H1 (cell line): Measurements from ENCODE around the gene SYNDIG1. TPM values are rescaled to one million over a fixed set of nuclear protein-coding genes. Genes with fewer than 3 reads are reported as not detected.

Experiments
- ATF3 ChIP-seq: IDR thresholded peaks from 2 replicates; pipeline ENCODE4 v1.6.1; 2011; ENCODE audit warnings: low read depth, mild to moderate bottlenecking, low read length; ENCODE audit not compliant: insufficient read depth
- BCL11A ChIP-seq, 2 experiments: IDR thresholded peaks; one replicate each; pipeline ENCODE4 v1.6.1; 2011; ENCODE audit warnings: low read depth in 2 of 2, low read length in 2 of 2, mild to moderate bottlenecking in 2 of 2
- CBX5 ChIP-seq: fragments of 300-800, 300-1000 bp; sonication (generic); IDR thresholded peaks from 2 replicates; pipeline ENCODE4 v1.7.1; 2016; ENCODE audit warnings: antibody characterized with exemption, low read length, low read depth
- CBX8 ChIP-seq: fragments of 300-800, 300-1000 bp; sonication (generic); IDR thresholded peaks from 2 replicates; pipeline ENCODE4 v1.7.1; 2016; ENCODE audit warnings: low read depth, low read length, borderline replicate concordance
- CTBP2 ChIP-seq: IDR thresholded peaks from 2 replicates; pipeline ENCODE4 v1.7.0; 2011; ENCODE audit warnings: borderline replicate concordance, mild to moderate bottlenecking, moderate library complexity, mixed read lengths, low read length; ENCODE audit not compliant: insufficient read depth, insufficient read length
- E2F6 ChIP-seq: IDR thresholded peaks from 2 replicates; pipeline ENCODE4 v1.6.1; 2012; ENCODE audit warnings: inconsistent platforms
- EGR1 ChIP-seq: IDR thresholded peaks from 2 replicates; pipeline ENCODE4 v1.6.1; 2011; ENCODE audit warnings: low read depth, low read length, borderline replicate concordance
- EZH2 ChIP-seq: fragments of 200-600 bp; sonication (generic); IDR thresholded peaks from 2 replicates; pipeline ENCODE4 v1.7.1; 2012; ENCODE audit warnings: low read depth, mild to moderate bottlenecking, moderate library complexity, low read length, inconsistent platforms; ENCODE audit not compliant: severe bottlenecking
- KDM4A ChIP-seq: IDR thresholded peaks from one replicate; pipeline ENCODE4 v1.7.1; 2012; ENCODE audit warnings: low read depth, mild to moderate bottlenecking, moderate library complexity, low read length, inconsistent platforms; ENCODE audit not compliant: severe bottlenecking
- MAX ChIP-seq: IDR thresholded peaks from 2 replicates; pipeline ENCODE4 v1.6.1; 2012; ENCODE audit warnings: inconsistent platforms
- PHF8 ChIP-seq: fragments of 200-600 bp; sonication (generic); conservative IDR thresholded peaks from 2 replicates; pipeline ENCODE4 v1.7.1; 2012; ENCODE audit warnings: low read depth, mild to moderate bottlenecking, inconsistent platforms, low read length, moderate library complexity
- POLR2AphosphoS5 ChIP-seq: IDR thresholded peaks from 2 replicates; pipeline ENCODE4 v1.6.1; 2011; ENCODE audit warnings: low read depth, low read length
- RAD21 ChIP-seq, 2 experiments: IDR thresholded peaks in 1 of 2; conservative IDR thresholded peaks in 1 of 2; 2 replicates each; pipeline ENCODE4 v1.6.1; 2011; ENCODE audit warnings: low read depth in 2 of 2, low read length in 2 of 2, improper control_type of control experiment in 1 of 2, inconsistent platforms in 1 of 2, mild to moderate bottlenecking in 1 of 2, moderate library complexity in 1 of 2
- RXRA ChIP-seq: IDR thresholded peaks from 2 replicates; pipeline ENCODE4 v1.6.1; 2011; ENCODE audit warnings: low read depth, mild to moderate bottlenecking, low read length, moderate library complexity; ENCODE audit not compliant: insufficient read depth
- SAP30 ChIP-seq: fragments of 300-600 bp; sonication (generic); IDR thresholded peaks from 2 replicates; pipeline ENCODE4 v1.7.1; 2012; ENCODE audit warnings: low read length, moderate library complexity, mild to moderate bottlenecking, inconsistent platforms; ENCODE audit not compliant: insufficient read depth, insufficient replicate concordance
- SIN3A ChIP-seq, 2 experiments: IDR thresholded peaks in 1 of 2; conservative IDR thresholded peaks in 1 of 2; 2 replicates each; pipeline ENCODE4 v1.6.1; 2011 to 2012; ENCODE audit warnings: low read length in 2 of 2, improper control_type of control experiment in 1 of 2, low read depth in 1 of 2, mild to moderate bottlenecking in 1 of 2
- SP1 ChIP-seq: IDR thresholded peaks from 2 replicates; pipeline ENCODE4 v1.6.1; 2011; ENCODE audit warnings: low read depth, low read length
- SP2 ChIP-seq: IDR thresholded peaks from 2 replicates; pipeline ENCODE4 v1.6.1; 2012; ENCODE audit warnings: mild to moderate bottlenecking, low read length, inconsistent platforms
- SRF ChIP-seq: IDR thresholded peaks from 2 replicates; pipeline ENCODE4 v1.6.1; 2011; ENCODE audit warnings: mild to moderate bottlenecking, low read depth, low read length, moderate library complexity
- SUZ12 ChIP-seq: fragments of 200-600 bp; sonication (generic); IDR thresholded peaks from 2 replicates; pipeline ENCODE4 v1.6.1; 2012; ENCODE audit warnings: mild to moderate bottlenecking, inconsistent platforms, low read length, moderate library complexity, mixed read lengths
- polyA plus RNA-seq, 7 experiments: library from polyadenylated mRNA; depleted of rRNA in 3 of 7; stranded (reverse) in 5 of 7; unstranded in 2 of 7; fragments of >200 nt in 5 of 7; fragments of 200-250 nt in 2 of 7; gene quantifications; 1 replicate in 5 of 7; 2 replicates in 1 of 7; 4 replicates in 1 of 7; pipeline versions ENCODE4 v1.2.1 to v1.2.3, GENCODE V29; 2011 to 2013; ENCODE audit warnings: missing spikeins in 2 of 7, mixed read lengths in 2 of 7
- total RNA-seq: library from RNA; stranded (reverse); fragmentation: NEBNext Ultra II Directional; extraction: Animal tissue kit (Norgen Biotek cat#: 25700); gene quantifications from 2 replicates; pipeline ENCODE4 v1.2.1, GENCODE V29; 2021

SYNDIG1 gene
- total and polyA plus RNA-seq, 2 of the 8 experiments (the other 6 are each of a cell fraction or from before 2014, with no cell fraction given): 6.5 to 7.8 TPM

- no peak for TF ChIP-seq E2F6
- no peak for TF ChIP-seq ATF3
- TF ChIP-seq EZH2: no peak
- TF ChIP-seq CBX8: no peak
- TF ChIP-seq CBX5: no peak
- TF ChIP-seq RXRA: no peak
- peak; percentile 32; the same call in 1 of the 2 replicates for TF ChIP-seq MAX
- TF ChIP-seq EGR1: peak; percentile 67; the same call in 1 of the 2 replicates
- TF ChIP-seq SRF: no peak
- no peak for TF ChIP-seq SUZ12
- TF ChIP-seq RAD21 (IDR thresholded peaks at IDR 0.05 in 1 of 2, conservative IDR thresholded peaks at IDR 0.05 in 1 of 2; ENCODE audit: low read depth in 2 of 2, low read length in 2 of 2): no peak; a peak in 1 of 4 replicates
- TF ChIP-seq SIN3A (conservative IDR thresholded peaks at IDR 0.05 in 1 of 2, IDR thresholded peaks at IDR 0.05 in 1 of 2; ENCODE audit: low read depth in 1 of 2, low read length in 2 of 2): peak in 1 of 2 experiments; percentile 31; a peak in 1 of 4 replicates
- peak; percentile 61 for TF ChIP-seq PHF8
- TF ChIP-seq POLR2AphosphoS5: no peak
- TF ChIP-seq CTBP2: no peak
- no peak for TF ChIP-seq SAP30
- TF ChIP-seq BCL11A (IDR thresholded peaks at IDR 0.05; ENCODE audit: low read depth in 2 of 2, low read length in 2 of 2): no peak
- peak; percentile 75 for TF ChIP-seq KDM4A
- 0 out of 2 replicates have a peak, but pooled peaks have one; percentile 53 for TF ChIP-seq SP1
- TF ChIP-seq SP2: no peak
Measured at GRCh38 chr20:24469116-24469893, at the start of gene SYNDIG1 (continued).
